ENCODE data around the gene RND3.

The RND3 gene

GRCh38 chr2:150473767-150474166 is 13.7 kb downstream of the RND3 start:
- H3K4me1 ChIP-seq (ENCODE audit: control insufficient read depth in 1 of 2, insufficient read depth in 1 of 2, low read depth in 1 of 2, low read length in 1 of 2), result no peaks in the 10 kb centered on the region

GRCh38 chr2:150472511-150472899 is 15.0 kb downstream of the RND3 start:
- no peaks in the 10 kb centered on the region for H3K36me3 ChIP-seq
- H3K27ac ChIP-seq, result no peak overlapping the region
- H3K4me1 ChIP-seq (ENCODE audit: control insufficient read depth in 1 of 2, insufficient read depth in 1 of 2, low read depth in 1 of 2, low read length in 1 of 2), result no peaks in the 10 kb centered on the region
- no peaks in the 10 kb centered on the region for H3K27me3 ChIP-seq
- no peak for TF ChIP-seq CTCF (IDR thresholded peaks at IDR 0.05)
- no peaks in the 10 kb centered on the region for H3K9me3 ChIP-seq
- H3K4me3 ChIP-seq (ENCODE audit: low read depth in 1 of 2, low read length in 1 of 2), result no peak overlapping the region

More at GRCh38 chr2:150473767-150474166, 13.7 kb downstream of the RND3 start:
- TF ChIP-seq CTCF (IDR thresholded peaks at IDR 0.05), result no peak
- no peak overlapping the region for H3K4me3 ChIP-seq (ENCODE audit: low read depth in 1 of 2, low read length in 1 of 2)
- no peaks in the 10 kb centered on the region for H3K36me3 ChIP-seq
- H3K27ac ChIP-seq, result no peak overlapping the region
- H3K27me3 ChIP-seq, result no peaks in the 10 kb centered on the region
- H3K9me3 ChIP-seq, result no peaks in the 10 kb centered on the region

GRCh38 chr2:150471813-150472510 is 15.5 kb downstream of the RND3 start:
- TF ChIP-seq CTCF (IDR thresholded peaks at IDR 0.05), result no peak
- Histone ChIP-seq H3K36me3 (no peaks in the 10 kb centered on the region), H3K27ac (no peak overlapping the region), H3K27me3 (no peaks in the 10 kb centered on the region), H3K4me3 (ENCODE audit: low read depth in 1 of 2, low read length in 1 of 2) (no peak overlapping the region), H3K9me3 (no peaks in the 10 kb centered on the region), H3K4me1 (ENCODE audit: control insufficient read depth in 1 of 2, insufficient read depth in 1 of 2, low read depth in 1 of 2, low read length in 1 of 2) (no peaks in the 10 kb centered on the region)

GRCh38 chr2:150470435-150470834 is 17.0 kb downstream of the RND3 start:
- Histone ChIP-seq H3K36me3 (no peaks in the 10 kb centered on the region), H3K4me3 (ENCODE audit: low read depth in 1 of 2, low read length in 1 of 2) (no peak overlapping the region), H3K27ac (no peak overlapping the region), H3K9me3 (no peaks in the 10 kb centered on the region), H3K4me1 (ENCODE audit: control insufficient read depth in 1 of 2, insufficient read depth in 1 of 2, low read depth in 1 of 2, low read length in 1 of 2) (no peaks in the 10 kb centered on the region), H3K27me3 (no peaks in the 10 kb centered on the region)
- no peak for TF ChIP-seq CTCF (IDR thresholded peaks at IDR 0.05)

GRCh38 chr2:150469706-150470274 is 17.7 kb downstream of the RND3 start:
- no peak overlapping the region for H3K4me3 ChIP-seq (ENCODE audit: low read depth in 1 of 2, low read length in 1 of 2)
- no peaks in the 10 kb centered on the region for H3K27me3 ChIP-seq
- no peak overlapping the region for H3K27ac ChIP-seq
- H3K4me1 ChIP-seq (ENCODE audit: control insufficient read depth in 1 of 2, insufficient read depth in 1 of 2, low read depth in 1 of 2, low read length in 1 of 2), result no peaks in the 10 kb centered on the region
- no peaks in the 10 kb centered on the region for H3K9me3 ChIP-seq
- TF ChIP-seq CTCF (IDR thresholded peaks at IDR 0.05), result no peak
- H3K36me3 ChIP-seq, result no peaks in the 10 kb centered on the region
